Osteoblast (primary cell): ENCODE results near the gene IRGQ. TPM values are rescaled to one million over a fixed set of nuclear protein-coding genes. Genes with fewer than 3 reads are reported as not detected.
A peak's percentile ranks its signal among the peaks of the same experiment; 100 is the strongest.
"Not testable (repeated sequence)": the region's sequence is repeated elsewhere in the genome, so short reads cannot be mapped to it uniquely, and the experiment has no call there.

ENCODE experiments used
- DNase-seq: peaks from one replicate; pipeline ENCODE4 v3.0.0; 2011; ENCODE audit warnings: low spot score, mixed read lengths; ENCODE audit not compliant: insufficient read length; ENCODE audit errors: missing footprints
- H2AFZ ChIP-seq: 2 replicates; pipeline ENCODE4 v1.6.0; 2011; ENCODE audit warnings: mild to moderate bottlenecking, low read length
- H3K27ac ChIP-seq: 2 replicates; pipeline ENCODE4 v1.5.1; 2011; ENCODE audit warnings: mild to moderate bottlenecking, low read depth, low read length, moderate library complexity
- H3K27me3 ChIP-seq: 2 replicates; pipeline ENCODE4 v1.6.0; 2012; ENCODE audit warnings: mild to moderate bottlenecking, control low read depth, inconsistent platforms, low read length, moderate library complexity; ENCODE audit not compliant: insufficient read depth
- H3K36me3 ChIP-seq: 2 replicates; pipeline ENCODE4 v1.5.1; 2011; ENCODE audit warnings: mild to moderate bottlenecking, low read length, control low read depth, moderate library complexity; ENCODE audit not compliant: insufficient read depth
- H3K4me1 ChIP-seq: 2 replicates; pipeline ENCODE4 v1.5.1; 2011; ENCODE audit warnings: mild to moderate bottlenecking, low read length, control low read depth, moderate library complexity; ENCODE audit not compliant: insufficient read depth
- H3K4me2 ChIP-seq: 2 replicates; pipeline ENCODE4 v1.6.0; 2011; ENCODE audit warnings: mild to moderate bottlenecking, low read length; ENCODE audit not compliant: insufficient read depth
- H3K4me3 ChIP-seq: fragments of 200-600 bp; sonication (generic); 3 replicates; pipeline ENCODE4 v1.5.1; 2012; ENCODE audit warnings: mild to moderate bottlenecking, low read length, inconsistent platforms; ENCODE audit not compliant: insufficient read depth
- H3K79me2 ChIP-seq: 2 replicates; pipeline ENCODE4 v1.6.0; 2012; ENCODE audit warnings: mild to moderate bottlenecking, low read length, control low read depth, inconsistent platforms; ENCODE audit not compliant: insufficient read depth
- H3K9me3 ChIP-seq: 2 replicates; pipeline ENCODE4 v1.5.1; 2011; ENCODE audit warnings: low read depth, low read length, control low read depth
- H4K20me1 ChIP-seq: 2 replicates; pipeline ENCODE4 v1.6.0; 2012; ENCODE audit warnings: mild to moderate bottlenecking, low read length, control low read depth; ENCODE audit not compliant: insufficient read depth
- CTCF ChIP-seq: IDR thresholded peaks from 2 replicates; pipeline ENCODE4 v1.5.1; 2011; ENCODE audit warnings: mild to moderate bottlenecking, low read depth, low read length, moderate library complexity; ENCODE audit errors: extremely low read depth
- total RNA-seq: library from RNA; depleted of rRNA; stranded (reverse); fragments of >200 nt; gene quantifications from 2 replicates; pipeline ENCODE4 v1.2.3, GENCODE V29; 2012

Gene IRGQ
- total RNA-seq, 1 donor: 23.2 TPM

- H3K36me3 ChIP-seq: no peaks in the 10 kb centered on the region
- H2AFZ ChIP-seq: no peak overlapping the region
- DNase-seq: no peak
- no peak for TF ChIP-seq CTCF
- H4K20me1 ChIP-seq: no peaks in the 10 kb centered on the region
- H3K79me2 ChIP-seq: no peaks in the 10 kb centered on the region
- no peaks in the 10 kb centered on the region for H3K9me3 ChIP-seq
- peaks cover 24% of the 10 kb centered on the region for H3K4me1 ChIP-seq
- H3K27me3 ChIP-seq: peaks cover 35% of the 10 kb centered on the region
- no peak overlapping the region for H3K27ac ChIP-seq
- no peak overlapping the region for H3K4me3 ChIP-seq
- H3K4me2 ChIP-seq: no peak overlapping the region
These were observed 42.5 kb upstream of the IRGQ start for GRCh38 chr19:43638214-43638994.

GRCh38 chr19:43636121-43636683 lies 40.3 kb upstream of the IRGQ start:
- no peaks in the 10 kb centered on the region for H4K20me1 ChIP-seq
- no peak overlapping the region for H3K27ac ChIP-seq
- TF ChIP-seq CTCF: no peak
- H3K27me3 ChIP-seq: peaks cover 33% of the 10 kb centered on the region
- DNase-seq: no peak
- H3K4me2 ChIP-seq: peak overlapping the region; percentile 45
- H3K9me3 ChIP-seq: no peaks in the 10 kb centered on the region
- no peak overlapping the region for H3K4me3 ChIP-seq
- H2AFZ ChIP-seq: no peak overlapping the region
- H3K4me1 ChIP-seq: peaks cover 24% of the 10 kb centered on the region
- no peaks in the 10 kb centered on the region for H3K36me3 ChIP-seq
- no peaks in the 10 kb centered on the region for H3K79me2 ChIP-seq

- peak overlapping the region; percentile 83 for H2AFZ ChIP-seq
- H3K27me3 ChIP-seq: peaks cover 28% of the 10 kb centered on the region
- not testable (repeated sequence) for DNase-seq, H3K79me2 ChIP-seq, H3K4me3 ChIP-seq, H4K20me1 ChIP-seq, H3K36me3 ChIP-seq, H3K27ac ChIP-seq, H3K9me3 ChIP-seq
- H3K4me2 ChIP-seq: peak overlapping the region; percentile 49
- peaks cover 24% of the 10 kb centered on the region for H3K4me1 ChIP-seq
These were observed 39.6 kb upstream of the IRGQ start for GRCh38 chr19:43635561-43635940.

GRCh38 chr19:43634872-43635560 lies 39.1 kb upstream of the IRGQ start:
- Histone ChIP-seq H3K79me2 (no peaks in the 10 kb centered on the region), H3K9me3 (no peaks in the 10 kb centered on the region), H3K4me2 (peak overlapping the region; percentile 49), H3K4me1 (peaks cover 24% of the 10 kb centered on the region), H3K27me3 (peaks cover 23% of the 10 kb centered on the region), H4K20me1 (no peaks in the 10 kb centered on the region), H2AFZ (peak overlapping the region; percentile 83), H3K27ac (no peak overlapping the region), H3K4me3 (peak overlapping the region; percentile 40), H3K36me3 (no peaks in the 10 kb centered on the region)
- no peak for TF ChIP-seq CTCF
- DNase-seq: no peak
